Tibial nerve (tissue), 4 donors: ENCODE data around the gene GDF7.
"Not testable (repeated sequence)": the region's sequence is repeated elsewhere in the genome, so short reads cannot be mapped to it uniquely, and the experiment has no call there.

Experiments used
- CTCF ChIP-seq, 5 experiments: fragments of 200-600 bp in 3 of 5; fragments of 450-650 bp in 2 of 5; sonication (generic) in 3 of 5; IDR thresholded peaks; one replicate each; pipeline ENCODE4 v1.5.1; 2016 to 2019; ENCODE audit warnings: antibody characterized with exemption in 5 of 5, mild to moderate bottlenecking in 3 of 5, moderate library complexity in 2 of 5
- EP300 ChIP-seq, 2 donors: sonication (generic); formaldehyde crosslinking; IDR thresholded peaks; one replicate each; pipeline ENCODE4 v1.6.1; 2017; ENCODE audit warnings: antibody characterized with exemption in 2 of 2, mild to moderate bottlenecking in 1 of 2
- POLR2A ChIP-seq, 2 donors: fragments of 450-650 bp; IDR thresholded peaks; one replicate each; pipeline ENCODE4 v1.6.1; 2017; ENCODE audit warnings: antibody characterized with exemption in 2 of 2, mild to moderate bottlenecking in 2 of 2, moderate library complexity in 2 of 2

GRCh38 chr2:20714412-20714811 is 47.5 kb downstream of the GDF7 start:
- TF ChIP-seq CTCF, EP300, POLR2A (IDR thresholded peaks at IDR 0.05): not testable (repeated sequence)
